Activated naive CD4-positive, alpha-beta T cell treated with anti-CD3 and anti-CD28 coated beads, Interleukin-2, amount 50 U/mL, for 16 hours (primary cell): ENCODE data around the gene ZC3H14.

ENCODE experiments used
- DNase-seq: peaks from one replicate; pipeline ENCODE4 v3.0.0-alpha.2; 2020

Gene ZC3H14

GRCh38 chr14:88613552-88614010 is 50.7 kb downstream of the ZC3H14 start:
- DNase-seq, result no peak

GRCh38 chr14:88614218-88614907 is 51.5 kb downstream of the ZC3H14 start:
- DNase-seq, result no peak

GRCh38 chr14:88616697-88617096 is 53.9 kb downstream of the ZC3H14 start:
- no peak for DNase-seq

GRCh38 chr14:88617479-88617878 is 54.6 kb downstream of the ZC3H14 start:
- no peak for DNase-seq

GRCh38 chr14:88618476-88618875 is 55.6 kb downstream of the ZC3H14 start:
- no peak for DNase-seq

GRCh38 chr14:88621100-88621499 is 58.3 kb downstream of the ZC3H14 start:
- DNase-seq, result no peak

- no peak for DNase-seq
These were observed 62.8 kb downstream of the ZC3H14 start for GRCh38 chr14:88625671-88626070.

- no peak for DNase-seq
These were observed 65.2 kb downstream of the ZC3H14 start for GRCh38 chr14:88628033-88628432.

GRCh38 chr14:88628462-88628861 is 65.6 kb downstream of the ZC3H14 start:
- DNase-seq, result no peak

- DNase-seq, result no peak
These were observed 67.7 kb downstream of the ZC3H14 start for GRCh38 chr14:88630565-88630964.

- DNase-seq, result no peak
These were observed 68.3 kb downstream of the ZC3H14 start for GRCh38 chr14:88631091-88631490.

- DNase-seq, result no peak
These were observed 69.7 kb downstream of the ZC3H14 start for GRCh38 chr14:88632512-88632911.

- DNase-seq, result no peak
These were observed 76.4 kb downstream of the ZC3H14 start for GRCh38 chr14:88639221-88639620.

- DNase-seq, result no peak
These were observed 97.2 kb downstream of the ZC3H14 start for GRCh38 chr14:88660056-88660455.

- peak; percentile 30 for DNase-seq
These were observed 104.9 kb downstream of the ZC3H14 start for GRCh38 chr14:88667555-88668273.

- no peak for DNase-seq
These were observed 105.7 kb downstream of the ZC3H14 start for GRCh38 chr14:88668448-88669116.

- no peak for DNase-seq
These were observed 106.5 kb downstream of the ZC3H14 start for GRCh38 chr14:88669346-88669745.
